Stimulated activated naive B cell treated with anti-CD40 and anti-IgM and Interleukin-4, amounts not matched to agents 10 μg/mL and 1 μg/mL and 100 μg/mL, for 72 hours (primary cell): ENCODE results near the gene RBM34.
A peak's percentile ranks its signal among the peaks of the same experiment; 100 is the strongest.
"Not testable (repeated sequence)": the region's sequence is repeated elsewhere in the genome, so short reads cannot be mapped to it uniquely, and the experiment has no call there.

Experiments
- ATAC-seq, 2 donors: fragments of 150-1000 bp; cut with Tn5 transposase; replicated peaks; 2 replicates each; pipeline ENCODE4 v1.10.0; 2021; ENCODE audit warnings: moderate library complexity in 1 of 2
- DNase-seq: peaks from one replicate; pipeline ENCODE4 v3.0.0; 2021
- H3K27ac Mint-ChIP-seq: one replicate; pipeline ENCODE4 v1.8.0; 2022; ENCODE audit warnings: mild to moderate bottlenecking, mixed read lengths
- H3K27me3 Mint-ChIP-seq, 2 donors: one replicate each; pipeline ENCODE4 v1.8.0; 2022; ENCODE audit warnings: mixed read lengths in 2 of 2
- H3K36me3 Mint-ChIP-seq, 2 donors: one replicate each; pipeline ENCODE4 v1.8.0; 2022; ENCODE audit warnings: mixed read lengths in 2 of 2, mild to moderate bottlenecking in 1 of 2
- H3K4me1 Mint-ChIP-seq, 2 donors: one replicate each; pipeline ENCODE4 v1.8.0; 2022; ENCODE audit warnings: mixed read lengths in 2 of 2, mild to moderate bottlenecking in 1 of 2
- H3K4me3 Mint-ChIP-seq, 2 donors: one replicate each; pipeline ENCODE4 v1.8.0; 2022; ENCODE audit warnings: mild to moderate bottlenecking in 2 of 2, mixed read lengths in 2 of 2, moderate library complexity in 1 of 2
- H3K9me3 Mint-ChIP-seq, 2 donors: one replicate each; pipeline ENCODE4 v1.8.0; 2022; ENCODE audit warnings: mixed read lengths in 2 of 2, mild to moderate bottlenecking in 1 of 2

The RBM34 gene

GRCh38 chr1:235160957-235161684 lies at the start of gene RBM34:
Gene RBM34 (minus strand): TSS chr1:235161250. CDS start chr1:235161226, 24 bp downstream.
- Mint-ChIP-seq H3K4me3 (peak within 1 kb of the TSS; percentile 91 to 93), H3K27me3 (no peaks in the 10 kb centered on the region), H3K4me1 (peaks cover 4 to 27% of the 10 kb centered on the region in 2 donors), H3K36me3 (peaks cover 19 to 22% of the 10 kb centered on the region in 2 donors), H3K27ac (peak within 1 kb of the TSS; percentile 97), H3K9me3 (peaks cover 0 to 2% of the 10 kb centered on the region in 2 donors)
- peak; percentile 87 for DNase-seq
- ATAC-seq, result peak; percentile 93 to 95

- no peak overlapping the region for H3K4me3 Mint-ChIP-seq
- H3K36me3 Mint-ChIP-seq, result peaks cover 29 to 40% of the 10 kb centered on the region in 2 donors
- H3K27me3 Mint-ChIP-seq, result no peaks in the 10 kb centered on the region
- peaks cover 0 to 13% of the 10 kb centered on the region in 2 donors for H3K4me1 Mint-ChIP-seq
- ATAC-seq (no peak), DNase-seq (no peak)
- H3K27ac Mint-ChIP-seq, result peak overlapping the region; percentile 2
- H3K9me3 Mint-ChIP-seq, result no peaks in the 10 kb centered on the region
Observed at GRCh38 chr1:235207209-235207565, 46.1 kb upstream of the RBM34 start.

GRCh38 chr1:235206533-235207208 lies 45.6 kb upstream of the RBM34 start:
- Mint-ChIP-seq H3K4me1 (peaks cover 0 to 13% of the 10 kb centered on the region in 2 donors), H3K36me3 (peaks cover 27 to 37% of the 10 kb centered on the region in 2 donors), H3K4me3 (no peak overlapping the region), H3K27me3 (no peaks in the 10 kb centered on the region), H3K9me3 (no peaks in the 10 kb centered on the region), H3K27ac (peak overlapping the region; percentile 33)
- ATAC-seq (peak in 1 of 2 donors; percentile 57), DNase-seq (no peak)

GRCh38 chr1:235205687-235206086 lies 44.6 kb upstream of the RBM34 start:
- Mint-ChIP-seq H3K4me1 (peaks cover 0 to 13% of the 10 kb centered on the region in 2 donors), H3K36me3 (peaks cover 23 to 30% of the 10 kb centered on the region in 2 donors), H3K27me3 (no peaks in the 10 kb centered on the region), H3K27ac (no peak overlapping the region), H3K9me3 (no peaks in the 10 kb centered on the region), H3K4me3 (no peak overlapping the region)
- ATAC-seq, result no peak
- no peak for DNase-seq

GRCh38 chr1:235203428-235203827 lies 42.4 kb upstream of the RBM34 start:
- H3K4me3 Mint-ChIP-seq, result no peak overlapping the region

GRCh38 chr1:235202447-235202846 lies 41.4 kb upstream of the RBM34 start:
- H3K27ac Mint-ChIP-seq, H3K9me3 Mint-ChIP-seq, ATAC-seq, H3K4me3 Mint-ChIP-seq, DNase-seq, H3K27me3 Mint-ChIP-seq: not testable (repeated sequence)
- peaks cover 22 to 34% of the 10 kb centered on the region in 2 donors for H3K36me3 Mint-ChIP-seq
- peaks cover 2 to 19% of the 10 kb centered on the region in 2 donors for H3K4me1 Mint-ChIP-seq

More at GRCh38 chr1:235203428-235203827, 42.4 kb upstream of the RBM34 start:
- ATAC-seq (no peak), DNase-seq (no peak)
- Mint-ChIP-seq H3K4me1 (peaks cover 2 to 19% of the 10 kb centered on the region in 2 donors), H3K36me3 (peaks cover 21 to 32% of the 10 kb centered on the region in 2 donors), H3K9me3 (no peaks in the 10 kb centered on the region), H3K27me3 (no peaks in the 10 kb centered on the region), H3K27ac (no peak overlapping the region)

GRCh38 chr1:235199441-235199840 lies 38.4 kb upstream of the RBM34 start:
- no peaks in the 10 kb centered on the region for H3K9me3 Mint-ChIP-seq
- DNase-seq (no peak), ATAC-seq (no peak)
- no peaks in the 10 kb centered on the region for H3K27me3 Mint-ChIP-seq
- H3K36me3 Mint-ChIP-seq, result peaks cover 8 to 15% of the 10 kb centered on the region in 2 donors
- H3K4me3 Mint-ChIP-seq, result no peak overlapping the region
- peak overlapping the region; percentile 0 for H3K27ac Mint-ChIP-seq
- H3K4me1 Mint-ChIP-seq, result peaks cover 2 to 6% of the 10 kb centered on the region in 2 donors

GRCh38 chr1:235190431-235190830 lies 29.4 kb upstream of the RBM34 start:
- Mint-ChIP-seq H3K27me3 (no peaks in the 10 kb centered on the region), H3K27ac (no peak overlapping the region)
- DNase-seq, result no peak

GRCh38 chr1:235187316-235187715 lies 26.3 kb upstream of the RBM34 start:
- no peak for ATAC-seq
- H3K27me3 Mint-ChIP-seq, result no peaks in the 10 kb centered on the region
- no peaks in the 10 kb centered on the region for H3K9me3 Mint-ChIP-seq
- peaks cover 33 to 40% of the 10 kb centered on the region in 2 donors for H3K36me3 Mint-ChIP-seq
- H3K4me1 Mint-ChIP-seq, result no peaks in the 10 kb centered on the region
- H3K4me3 Mint-ChIP-seq, result no peak overlapping the region
- no peak for DNase-seq
- no peak overlapping the region for H3K27ac Mint-ChIP-seq

More at GRCh38 chr1:235190431-235190830, 29.4 kb upstream of the RBM34 start:
- H3K36me3 Mint-ChIP-seq, result peaks cover 25 to 44% of the 10 kb centered on the region in 2 donors
- H3K4me1 Mint-ChIP-seq, result no peaks in the 10 kb centered on the region
- ATAC-seq, result no peak
- H3K9me3 Mint-ChIP-seq, result no peaks in the 10 kb centered on the region
- H3K4me3 Mint-ChIP-seq, result no peak overlapping the region

- Mint-ChIP-seq H3K27ac (peak overlapping the region; percentile 21), H3K4me3 (no peak overlapping the region), H3K4me1 (peaks cover 0 to 2% of the 10 kb centered on the region in 2 donors), H3K27me3 (no peaks in the 10 kb centered on the region), H3K36me3 (peaks cover 28 to 29% of the 10 kb centered on the region in 2 donors), H3K9me3 (no peaks in the 10 kb centered on the region)
- no peak for DNase-seq
- ATAC-seq, result no peak
Observed at GRCh38 chr1:235181561-235182245, 20.7 kb upstream of the RBM34 start.

- peaks cover 0 to 2% of the 10 kb centered on the region in 2 donors for H3K4me1 Mint-ChIP-seq
- H3K27me3 Mint-ChIP-seq, result no peaks in the 10 kb centered on the region
- H3K36me3 Mint-ChIP-seq, result peaks cover 29% of the 10 kb centered on the region in 2 donors
- H3K4me3 Mint-ChIP-seq, result no peak overlapping the region
- no peaks in the 10 kb centered on the region for H3K9me3 Mint-ChIP-seq
- DNase-seq, result no peak
- ATAC-seq, result no peak
- H3K27ac Mint-ChIP-seq, result no peak overlapping the region
Observed at GRCh38 chr1:235180916-235181460, 19.9 kb upstream of the RBM34 start.

- no peaks in the 10 kb centered on the region for H3K27me3 Mint-ChIP-seq
- no peaks in the 10 kb centered on the region for H3K4me1 Mint-ChIP-seq
- ATAC-seq (no peak), DNase-seq (no peak)
- peaks cover 28 to 31% of the 10 kb centered on the region in 2 donors for H3K36me3 Mint-ChIP-seq
- H3K4me3 Mint-ChIP-seq, result no peak overlapping the region
- no peaks in the 10 kb centered on the region for H3K9me3 Mint-ChIP-seq
- no peak overlapping the region for H3K27ac Mint-ChIP-seq
Observed at GRCh38 chr1:235176486-235176885, 15.4 kb upstream of the RBM34 start.

GRCh38 chr1:235169986-235170385 lies 8.9 kb upstream of the RBM34 start:
- no peaks in the 10 kb centered on the region for H3K9me3 Mint-ChIP-seq
- H3K4me3 Mint-ChIP-seq, result no peak overlapping the region
- no peak for ATAC-seq
- H3K36me3 Mint-ChIP-seq, result peaks cover 25 to 34% of the 10 kb centered on the region in 2 donors
- no peak overlapping the region for H3K27ac Mint-ChIP-seq
- no peaks in the 10 kb centered on the region for H3K4me1 Mint-ChIP-seq
- H3K27me3 Mint-ChIP-seq, result no peaks in the 10 kb centered on the region
- DNase-seq, result no peak

- Mint-ChIP-seq H3K27me3 (no peaks in the 10 kb centered on the region), H3K4me3 (no peak overlapping the region), H3K36me3 (peaks cover 25 to 32% of the 10 kb centered on the region in 2 donors), H3K4me1 (no peaks in the 10 kb centered on the region), H3K27ac (no peak overlapping the region), H3K9me3 (peaks cover 0 to 2% of the 10 kb centered on the region in 2 donors)
- DNase-seq, result no peak
- no peak for ATAC-seq
Observed at GRCh38 chr1:235168375-235168774, 7.3 kb upstream of the RBM34 start.
